Activated CD8-positive, alpha-beta memory T cell treated with anti-CD3 and anti-CD28 coated beads, Interleukin-2, amount 50 U/mL, for 1 hour (primary cell): ENCODE measurements around the gene NOC2L.
"Not testable (repeated sequence)": the region's sequence is repeated elsewhere in the genome, so short reads cannot be mapped to it uniquely, and the experiment has no call there.

Experiments used
- DNase-seq: peaks from one replicate; pipeline ENCODE4 v3.0.0-alpha.2; 2020; ENCODE audit errors: extremely low read depth

NOC2L gene

DNA sequence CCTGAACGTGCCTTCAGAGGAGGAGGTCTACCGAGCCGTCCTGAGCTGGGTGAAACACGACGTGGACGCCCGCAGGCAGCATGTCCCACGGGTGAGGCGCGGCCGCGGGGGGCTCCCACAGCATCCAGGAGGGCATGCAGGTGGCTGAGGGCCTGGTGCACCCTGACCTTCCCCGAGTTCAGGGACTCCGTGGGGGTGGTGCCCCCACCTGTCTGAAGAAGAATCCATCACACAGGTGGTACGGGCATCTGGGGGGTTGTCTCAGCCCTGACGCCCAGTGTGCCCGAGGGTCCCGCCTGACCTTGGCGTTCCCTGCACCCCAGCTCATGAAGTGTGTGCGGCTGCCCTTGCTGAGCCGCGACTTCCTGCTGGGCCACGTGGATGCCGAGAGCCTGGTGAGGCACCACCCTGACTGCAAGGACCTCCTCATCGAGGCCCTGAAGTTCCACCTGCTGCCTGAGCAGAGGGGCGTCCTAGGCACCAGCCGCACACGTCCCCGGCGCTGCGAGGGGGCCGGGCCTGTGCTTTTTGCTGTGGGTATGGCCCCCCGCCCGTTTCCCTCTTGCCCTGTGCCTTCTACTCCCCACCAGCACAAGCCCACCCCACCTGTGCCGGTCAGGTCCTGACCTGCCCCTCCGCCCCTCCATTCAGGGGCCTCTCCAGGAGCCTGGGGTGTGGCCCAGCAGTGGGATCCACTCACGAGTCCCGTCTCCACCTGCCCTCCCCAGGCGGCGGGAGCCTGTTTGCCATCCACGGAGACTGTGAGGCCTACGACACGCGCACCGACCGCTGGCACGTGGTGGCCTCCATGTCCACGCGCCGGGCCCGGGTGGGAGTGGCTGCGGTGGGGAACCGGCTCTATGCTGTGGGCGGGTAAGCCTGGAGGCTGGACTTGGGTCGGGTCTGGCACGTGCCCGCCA is 3.6 kb upstream of the NOC2L start:
- no peak for DNase-seq

DNA sequence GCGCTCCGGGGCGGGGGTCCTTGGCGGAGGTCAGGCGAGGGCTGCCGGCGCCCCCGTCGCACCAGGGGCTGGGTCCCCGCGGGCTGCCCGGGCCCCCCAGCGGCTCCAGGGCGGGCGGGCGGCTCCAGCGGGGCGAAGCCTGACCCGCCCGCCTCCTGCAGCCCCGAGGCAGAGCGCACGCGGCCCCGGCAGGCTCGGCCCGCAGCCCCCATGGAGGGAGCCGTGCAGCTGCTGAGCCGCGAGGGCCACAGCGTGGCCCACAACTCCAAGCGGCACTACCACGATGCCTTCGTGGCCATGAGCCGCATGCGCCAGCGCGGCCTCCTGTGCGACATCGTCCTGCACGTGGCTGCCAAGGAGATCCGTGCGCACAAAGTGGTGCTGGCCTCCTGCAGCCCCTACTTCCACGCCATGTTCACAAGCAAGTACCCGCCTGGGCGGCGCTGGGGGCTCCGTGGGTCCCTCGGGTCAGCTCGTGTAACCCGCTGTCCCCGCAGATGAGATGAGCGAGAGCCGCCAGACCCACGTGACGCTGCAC is 2.1 kb upstream of the NOC2L start:
- DNase-seq: no peak

DNA sequence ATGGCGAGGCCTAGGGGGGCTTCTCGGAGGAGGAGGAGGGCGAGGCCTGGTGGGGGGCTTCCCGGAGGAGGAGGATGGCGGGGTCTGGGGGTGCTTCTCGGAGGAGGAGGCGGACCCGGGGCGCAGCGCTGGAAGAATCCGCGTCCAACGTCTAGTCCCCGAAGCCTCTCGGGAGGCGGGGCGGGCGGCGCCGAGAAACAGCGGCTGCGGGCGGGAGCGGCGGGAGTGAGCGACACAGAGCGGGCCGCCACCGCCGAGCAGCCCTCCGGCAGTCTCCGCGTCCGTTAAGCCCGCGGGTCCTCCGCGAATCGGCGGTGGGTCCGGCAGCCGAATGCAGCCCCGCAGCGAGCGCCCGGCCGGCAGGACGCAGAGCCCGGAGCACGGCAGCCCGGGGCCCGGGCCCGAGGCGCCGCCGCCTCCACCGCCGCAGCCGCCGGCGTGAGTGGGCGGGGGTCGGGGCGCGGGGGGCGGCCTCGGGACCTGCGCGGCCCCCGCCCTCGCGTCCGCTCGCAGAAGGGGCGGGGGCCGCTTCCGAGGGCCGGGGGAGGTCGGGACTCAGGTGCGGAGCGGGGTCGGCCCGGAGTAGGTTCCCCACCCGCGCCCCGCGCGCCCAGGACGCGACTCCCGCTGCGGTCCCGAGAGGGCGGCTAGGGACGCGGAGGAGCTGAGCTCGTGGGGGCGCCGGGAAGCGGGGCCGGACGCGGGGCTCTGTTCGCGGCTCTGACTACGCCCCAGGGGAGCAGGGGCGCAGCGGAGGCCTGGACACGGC is 1.5 kb upstream of the NOC2L start, which contains the start of gene KLHL17:
Gene KLHL17, plus strand, starts transcription at position 222 of the 769 bp plus-strand sequence. Its CDS starts 110 bp downstream, at position 332.
- peak; percentile 13 for DNase-seq

DNA sequence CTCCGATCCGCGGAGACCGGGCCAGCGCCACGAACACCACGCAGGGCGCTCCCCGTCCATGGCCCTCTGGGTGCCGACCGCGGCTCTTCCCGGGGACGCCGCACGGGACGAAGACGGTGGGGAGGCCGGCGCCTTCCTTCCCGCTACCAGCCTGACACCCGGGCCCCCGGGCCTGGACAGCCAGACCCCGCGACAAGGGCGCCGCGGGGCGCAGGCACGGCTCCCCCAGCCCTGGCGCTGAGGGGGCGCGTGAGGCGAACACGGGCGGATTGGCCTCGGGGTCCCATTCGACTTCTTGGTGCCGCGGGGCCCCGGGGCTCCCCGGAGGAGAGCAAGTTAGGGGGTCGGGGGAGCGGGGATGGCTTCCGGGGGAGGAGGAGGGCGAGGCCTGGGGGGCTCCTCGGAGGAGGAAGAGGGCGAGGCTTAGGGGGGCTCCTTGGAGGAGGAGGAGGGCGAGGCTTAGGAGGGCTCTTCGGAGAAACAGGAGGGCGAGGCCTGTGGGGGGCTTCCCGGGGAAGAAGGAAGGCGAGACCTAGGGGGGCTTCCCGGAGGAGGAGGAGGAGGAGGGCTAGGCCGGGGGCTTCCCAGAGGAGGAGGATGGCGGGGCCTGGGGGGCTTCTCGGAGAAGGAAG is 791 bp upstream of the NOC2L start:
- DNase-seq: no peak

DNA sequence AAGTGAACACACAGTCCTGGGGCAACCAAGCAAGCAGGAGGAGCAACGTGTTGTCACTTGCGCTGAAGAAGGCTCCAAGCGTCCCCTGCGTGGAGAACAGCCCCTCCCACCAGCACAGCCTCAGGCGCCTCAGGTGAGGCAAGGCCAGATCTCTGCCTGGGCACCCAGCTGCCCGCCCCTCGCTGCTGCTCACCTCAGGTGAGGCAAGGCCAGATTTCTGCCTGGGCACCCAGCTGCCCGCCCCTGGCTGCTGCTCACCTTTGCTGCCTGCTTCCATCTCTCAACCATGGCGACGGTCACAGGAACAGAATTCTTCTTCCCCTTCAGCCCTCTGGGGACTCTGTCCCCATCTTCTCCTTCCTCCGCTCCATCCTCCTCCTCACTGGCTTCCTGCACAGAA is 2.4 kb downstream of the NOC2L start:
- DNase-seq: no peak

DNA sequence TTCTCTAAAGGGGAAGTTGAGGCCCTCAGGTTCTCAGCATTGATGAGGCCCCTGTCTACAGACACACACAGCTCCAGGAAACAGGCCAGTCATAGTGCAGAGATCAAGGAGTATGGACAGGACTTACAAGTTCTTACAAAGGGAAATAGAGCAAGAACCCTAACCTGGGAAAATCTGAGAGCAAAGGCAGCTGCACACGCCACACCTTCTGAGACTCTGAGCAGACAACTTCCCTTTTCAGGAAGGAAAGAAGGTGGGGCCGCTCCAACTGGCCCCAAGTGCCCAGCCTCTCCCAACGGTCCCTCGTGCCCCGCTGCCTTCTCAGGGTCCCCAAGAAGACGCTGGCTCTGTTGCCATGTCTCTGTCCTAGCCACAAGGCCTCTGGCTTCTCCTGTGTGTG is 3.6 kb downstream of the NOC2L start:
- no peak for DNase-seq

DNA sequence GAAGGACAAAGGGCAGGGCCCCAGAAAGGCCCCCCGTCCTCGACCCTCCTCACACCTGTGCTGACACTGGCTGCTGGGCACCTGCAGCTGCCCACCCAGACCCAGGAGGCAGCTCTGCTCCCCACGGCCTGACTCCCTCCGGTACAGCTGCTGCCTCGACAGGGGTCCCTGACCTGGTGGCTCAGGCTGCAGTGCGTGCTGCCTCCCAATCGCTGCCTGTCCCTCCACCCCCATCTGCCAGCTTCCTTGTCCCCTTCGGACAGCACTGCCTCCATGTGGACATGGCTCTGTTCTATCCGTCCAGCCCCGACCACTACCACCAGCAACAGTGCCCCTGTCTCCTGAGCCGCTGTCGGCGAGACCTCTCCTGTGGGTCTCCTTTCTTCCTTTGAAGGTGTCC is 4.1 kb downstream of the NOC2L start:
- DNase-seq: no peak

DNA sequence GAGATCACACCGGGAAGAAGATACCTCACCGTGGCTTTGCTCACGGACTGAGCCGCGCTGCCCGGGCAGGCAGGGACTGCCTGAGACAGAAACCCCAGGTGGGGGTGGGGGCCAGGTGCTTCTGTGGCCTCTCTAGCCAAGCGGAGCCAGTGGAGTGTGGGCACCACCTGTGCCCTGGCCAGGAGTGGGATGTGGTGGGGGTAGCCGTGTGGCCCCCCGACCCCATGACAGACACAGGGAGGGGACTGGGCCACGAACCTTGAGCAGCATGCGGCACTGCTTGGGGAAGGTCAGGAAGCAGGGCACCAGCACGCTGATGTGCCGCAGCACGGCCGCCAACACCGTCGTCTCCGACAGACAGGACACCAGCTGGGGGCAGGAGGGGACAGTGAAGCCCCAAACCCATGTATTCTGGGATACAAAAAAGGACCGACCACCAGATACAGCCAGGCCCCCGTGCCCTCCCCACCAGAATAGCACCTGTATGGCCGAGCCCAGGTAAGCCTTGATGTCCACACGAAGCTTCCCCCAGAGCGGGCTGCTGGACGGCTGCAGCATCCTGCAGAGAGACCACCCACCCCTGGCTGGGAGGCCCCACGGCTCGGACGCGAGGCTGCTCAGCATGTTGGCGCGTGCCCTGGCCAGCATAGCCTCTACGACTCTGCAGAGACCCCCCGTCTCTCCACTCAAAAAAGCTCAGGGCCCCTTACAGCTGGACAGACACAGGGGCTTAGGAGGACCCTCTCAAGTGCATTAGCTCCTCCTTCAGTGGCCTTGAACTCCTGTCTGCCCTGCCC is 5.3 kb downstream of the NOC2L start:
- DNase-seq: no peak

DNA sequence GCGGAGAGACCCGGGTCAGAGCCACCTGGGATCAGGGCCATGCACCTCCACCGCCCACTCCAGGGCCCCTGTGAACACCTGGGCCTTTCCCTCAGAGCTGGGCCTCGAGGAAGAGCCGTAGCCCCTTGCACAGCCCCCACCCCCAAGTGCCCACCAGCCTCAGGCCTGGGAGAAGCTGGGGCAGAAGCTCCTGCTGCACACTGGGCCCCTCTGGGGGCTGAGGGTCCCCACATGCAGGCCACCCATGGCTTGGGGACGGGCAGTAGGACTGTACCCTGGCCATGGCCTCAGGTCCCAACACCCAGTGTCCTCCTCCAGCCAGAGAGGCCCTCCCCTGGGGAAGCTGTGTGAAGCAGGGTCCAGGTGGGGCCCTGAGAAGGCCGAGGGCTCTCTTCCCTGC is 6.5 kb downstream of the NOC2L start:
- DNase-seq: no peak

DNA sequence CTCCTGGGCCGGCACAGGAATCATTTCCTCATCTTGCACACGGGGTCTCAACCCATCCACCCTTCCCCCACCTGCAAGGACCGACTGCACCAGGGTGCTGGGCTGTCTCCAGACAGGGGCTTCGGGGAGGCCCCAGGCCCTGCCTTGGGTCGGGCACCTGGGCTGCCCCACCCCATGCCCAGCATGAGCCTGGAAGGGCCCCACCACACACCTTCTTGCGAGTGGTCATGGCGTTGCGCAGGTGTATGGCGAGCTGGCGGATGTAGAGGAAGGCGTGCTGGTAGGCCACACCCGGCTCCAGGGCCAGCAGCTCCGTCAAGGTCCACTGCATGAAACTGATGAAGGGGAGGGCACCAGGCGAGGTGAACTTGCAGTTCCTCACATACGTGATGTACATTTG is 6.9 kb downstream of the NOC2L start:
- no peak for DNase-seq

DNA sequence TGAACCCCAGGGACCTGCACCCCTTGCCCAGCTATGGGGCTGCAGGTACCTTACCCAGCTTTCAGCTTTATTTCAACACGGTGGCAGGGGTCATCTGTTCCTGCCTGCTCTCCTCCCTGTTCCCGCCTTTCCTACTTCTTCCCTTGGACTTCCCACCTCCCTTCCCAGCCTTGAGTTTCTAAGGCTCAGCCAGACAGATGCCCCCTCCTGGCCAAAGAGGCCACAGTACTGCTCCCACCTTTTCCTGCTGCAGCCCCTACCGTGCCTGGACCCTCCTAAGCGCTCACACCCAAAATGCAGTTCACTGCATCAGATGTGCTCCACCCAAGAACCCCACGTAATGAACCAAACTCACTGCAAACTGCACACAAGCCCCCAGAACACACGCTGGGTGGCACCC is 7.7 kb downstream of the NOC2L start:
- no peak for DNase-seq

DNA sequence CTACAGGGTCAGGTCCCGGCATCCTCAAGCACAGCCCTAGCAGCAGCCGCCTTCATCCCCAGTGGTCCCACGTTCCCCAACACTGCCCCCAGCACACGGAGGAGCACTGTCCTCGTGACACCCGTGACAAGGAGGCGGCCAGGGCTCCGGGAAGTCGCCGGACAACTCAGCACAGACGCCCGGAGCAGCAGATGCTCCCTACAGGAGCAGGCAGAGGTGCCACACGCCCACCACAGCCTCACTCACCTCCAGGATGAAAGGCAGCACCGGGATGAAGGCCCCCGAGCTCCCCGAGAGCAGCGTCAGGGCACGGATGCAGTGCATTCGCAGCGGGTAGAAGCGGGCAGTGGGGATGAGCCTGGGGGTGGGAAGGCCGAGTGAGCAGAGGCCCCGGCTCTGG is 8.2 kb downstream of the NOC2L start:
- no peak for DNase-seq

DNA sequence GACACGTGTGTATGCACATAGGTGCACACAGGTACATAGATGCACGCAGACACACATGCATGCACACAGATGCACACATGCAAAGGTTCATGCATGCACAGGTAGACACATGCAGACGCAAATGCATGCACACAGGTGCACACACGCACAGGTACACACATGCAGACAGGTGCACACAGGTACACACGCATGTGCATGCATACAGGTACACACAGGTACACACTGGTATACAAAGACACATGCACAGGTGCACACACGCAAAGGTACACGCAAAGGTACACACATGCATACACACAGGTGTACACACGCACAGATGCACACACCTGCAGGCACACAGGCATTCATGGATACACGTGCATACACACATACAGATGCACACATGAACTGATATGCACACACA is 8.8 kb downstream of the NOC2L start:
- no peak for DNase-seq

DNA sequence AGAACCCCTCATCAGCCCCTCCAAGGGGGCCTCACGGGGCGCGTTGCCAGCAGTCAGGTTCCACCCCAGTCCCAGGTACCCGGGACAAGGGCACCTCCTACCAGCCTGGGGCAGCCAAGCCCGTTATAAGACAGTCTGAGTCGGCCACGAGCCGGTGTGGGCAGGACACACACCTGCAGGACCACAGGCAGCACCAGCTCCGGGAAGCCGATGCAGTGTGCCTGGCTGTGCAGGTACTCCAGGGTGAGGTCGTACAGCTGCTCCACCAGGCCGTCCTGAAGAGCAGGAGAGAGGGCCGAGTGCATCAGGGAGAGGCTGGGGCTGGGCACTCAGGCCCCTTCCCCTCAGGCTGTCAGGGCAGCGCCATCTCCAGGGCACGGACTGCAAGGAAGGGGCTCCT is 11.1 kb downstream of the NOC2L start:
- DNase-seq: no peak

DNA sequence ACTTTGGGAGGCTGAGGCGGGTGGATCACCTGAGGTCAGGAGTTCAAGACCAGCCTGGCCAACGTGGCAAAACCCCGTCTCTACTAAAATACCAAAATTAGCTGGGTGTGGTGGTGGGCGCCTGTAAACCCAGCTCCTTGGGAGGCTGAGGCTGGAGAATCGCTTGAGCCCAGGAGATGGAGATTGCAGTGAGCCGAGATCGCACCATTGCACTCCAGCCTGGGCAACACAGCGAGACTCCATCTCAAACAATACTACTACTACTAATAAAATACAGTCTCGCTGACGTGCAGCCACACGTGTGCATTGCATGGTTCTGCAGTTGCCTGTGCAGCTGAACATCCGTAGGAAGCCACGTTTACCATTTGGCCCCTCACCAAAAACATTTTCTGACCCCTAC is 12.2 kb downstream of the NOC2L start:
- not testable (repeated sequence) for DNase-seq

DNA sequence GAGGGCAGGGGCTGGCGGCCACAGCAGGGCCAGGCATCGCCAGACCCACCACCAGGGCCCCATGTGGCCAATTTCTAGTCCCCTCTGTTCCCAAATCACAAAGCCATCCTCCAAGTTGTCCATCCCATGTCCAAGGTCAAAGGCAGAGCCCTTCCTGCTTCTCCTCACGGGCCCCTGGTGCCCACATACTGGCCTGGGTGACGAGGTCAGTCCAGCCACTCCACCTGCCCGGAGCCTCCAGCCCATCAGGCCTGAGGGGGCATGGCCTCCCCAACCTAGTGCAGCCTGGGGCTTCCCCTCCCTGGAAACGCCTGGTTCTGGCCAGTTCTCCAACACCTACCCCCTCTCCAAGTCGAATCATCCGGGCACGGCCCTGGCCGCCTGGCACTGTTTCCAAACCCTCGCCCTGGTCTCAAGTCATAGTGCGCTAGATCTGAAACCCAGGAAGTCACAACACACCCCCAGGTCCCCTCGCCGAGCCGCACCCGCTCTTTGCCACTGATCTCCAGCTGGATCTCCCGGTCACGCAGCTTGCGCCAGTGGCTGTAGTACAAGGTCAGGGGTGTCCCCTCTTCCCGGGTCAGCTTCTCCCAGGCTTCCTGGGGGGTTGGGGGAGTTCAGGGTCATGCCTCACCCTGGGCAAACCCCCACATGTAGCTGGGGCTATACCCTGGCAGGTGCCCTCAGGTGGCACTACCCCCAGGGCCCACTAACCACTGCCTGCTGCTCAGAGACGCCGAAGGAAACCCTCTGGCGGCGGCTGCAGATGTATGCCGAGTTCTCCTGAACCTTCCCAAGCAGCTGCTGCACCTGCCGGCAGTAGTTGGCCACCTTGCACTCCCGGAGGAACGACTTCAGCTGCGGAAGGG is 13.1 kb downstream of the NOC2L start:
- DNase-seq: no peak

DNA sequence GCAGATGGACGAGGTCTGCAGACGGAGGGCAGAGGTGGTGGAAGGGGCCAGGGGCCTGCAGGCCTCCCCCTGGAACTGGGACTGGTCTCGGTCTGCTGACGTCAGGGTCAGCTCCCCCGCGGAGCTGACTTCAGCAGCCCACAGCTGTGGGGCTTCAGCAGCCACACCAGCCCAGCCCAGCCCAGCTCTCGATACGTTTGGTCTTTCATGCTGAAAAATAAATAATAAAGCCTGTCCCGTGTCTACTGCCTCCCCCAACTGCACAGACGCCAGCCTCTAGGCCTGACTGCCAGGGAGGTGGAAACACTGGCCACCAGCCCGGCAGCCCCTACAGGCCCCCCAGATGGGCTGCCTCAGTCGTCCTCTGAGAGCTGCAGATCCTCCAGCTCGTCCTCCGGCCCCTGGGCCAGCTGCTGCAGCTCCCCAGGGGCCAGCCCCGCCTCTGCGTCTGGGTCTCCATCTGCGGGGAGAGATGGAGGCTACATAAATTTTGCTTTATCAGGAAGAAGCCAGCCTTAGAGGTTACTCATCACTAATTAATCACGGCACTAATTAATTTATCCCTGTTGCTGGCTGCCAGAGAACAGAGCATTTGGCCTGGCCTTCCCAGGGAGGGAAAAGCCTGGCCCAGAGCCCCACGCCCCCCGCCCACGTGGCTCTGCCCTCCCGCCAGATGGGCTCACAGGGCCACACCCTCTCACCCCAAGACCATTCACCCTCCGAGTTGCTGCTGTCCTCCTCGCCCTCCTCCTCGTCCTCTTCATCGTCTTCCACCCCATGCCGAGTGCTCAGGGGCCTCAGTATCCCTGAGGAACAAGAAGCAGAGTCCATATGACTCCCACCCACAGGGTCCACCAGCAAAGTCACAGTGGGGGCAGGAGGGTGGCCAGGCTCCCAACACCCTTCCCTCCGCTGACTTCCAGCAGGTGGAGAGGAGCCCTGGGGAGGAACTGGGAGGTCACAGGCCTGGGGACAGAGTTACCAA is 14.4 kb downstream of the NOC2L start:
- DNase-seq: no peak

DNA sequence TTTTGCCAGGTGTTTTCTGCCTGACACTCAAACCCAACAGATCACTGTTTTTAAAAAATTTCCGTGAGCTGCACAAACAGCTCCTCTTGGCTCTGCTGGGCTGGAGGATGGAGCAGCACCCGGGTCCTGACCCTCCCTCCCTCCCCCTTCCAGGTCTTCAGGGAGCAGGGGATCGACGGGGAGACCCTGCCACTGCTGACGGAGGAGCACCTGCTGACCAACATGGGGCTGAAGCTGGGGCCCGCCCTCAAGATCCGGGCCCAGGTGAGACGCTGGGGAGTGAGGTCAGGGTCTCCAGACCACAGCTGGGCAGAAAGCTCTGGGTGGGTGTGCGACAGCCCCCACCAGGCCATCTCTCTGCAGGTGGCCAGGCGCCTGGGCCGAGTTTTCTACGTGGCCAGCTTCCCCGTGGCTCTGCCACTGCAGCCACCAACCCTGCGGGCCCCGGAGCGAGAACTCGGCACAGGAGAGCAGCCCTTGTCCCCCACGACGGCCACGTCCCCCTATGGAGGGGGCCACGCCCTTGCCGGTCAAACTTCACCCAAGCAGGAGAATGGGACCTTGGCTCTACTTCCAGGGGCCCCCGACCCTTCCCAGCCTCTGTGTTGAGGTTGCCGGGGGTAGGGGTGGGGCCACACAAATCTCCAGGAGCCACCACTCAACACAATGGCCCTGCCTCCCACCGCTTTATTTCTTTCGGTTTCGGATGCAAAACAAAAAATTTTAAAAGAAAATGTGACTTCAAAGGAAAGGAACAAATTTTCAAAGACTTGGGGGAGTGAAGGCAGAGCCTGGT is 15.3 kb downstream of the NOC2L start:
- no peak for DNase-seq
